ENCODE results near the gene PITX2. TPM values are rescaled to one million over a fixed set of nuclear protein-coding genes. Genes with fewer than 3 reads are reported as not detected.
A peak's percentile ranks its signal among the peaks of the same experiment; 100 is the strongest.

The PITX2 gene
- polyA plus RNA-seq, 1 of the 3 experiments (the other 2 are of a cell fraction), result not detected

- Histone ChIP-seq H3K4me3 (ENCODE audit: low read depth in 2 of 2, low read length in 1 of 2) (no peak overlapping the region), H3K4me1 (ENCODE audit: control insufficient read depth in 1 of 2, insufficient read depth in 2 of 2, low read depth in 1 of 2, low read length in 1 of 2) (no peaks in the 10 kb centered on the region), H3K79me2 (ENCODE audit: insufficient read depth) (no peaks in the 10 kb centered on the region), H4K20me1 (ENCODE audit: insufficient read depth) (no peaks in the 10 kb centered on the region), H2AFZ (ENCODE audit: low read depth) (0 out of 2 replicates have a peak overlapping the region, but pooled peaks have one; percentile 6), H3K9me3 (no peaks in the 10 kb centered on the region), H3K9ac (no peak overlapping the region), H3K27ac (ENCODE audit: low read depth in 2 of 2, low read length in 1 of 2) (no peak overlapping the region), H3K36me3 (replicated peaks in 1 of 2; ENCODE audit: control insufficient read depth in 1 of 2, insufficient read depth in 2 of 2, low read length in 1 of 2) (no peaks in the 10 kb centered on the region), H3K27me3 (ENCODE audit: insufficient read depth) (no peaks in the 10 kb centered on the region), H3K4me2 (no peak overlapping the region), H3F3A (replicated peaks; ENCODE audit: insufficient read depth) (no peaks in the 10 kb centered on the region), H3K9me2 (no peaks in the 10 kb centered on the region)
- ChIA-PET POLR2A (no interaction called here), CTCF (no interaction called here)
- no peak for TF ChIP-seq CHD2 (IDR thresholded peaks at IDR 0.05; ENCODE audit: low read length, partially characterized antibody)
- no peak for TF ChIP-seq GABPA (IDR thresholded peaks at IDR 0.05; ENCODE audit: low read depth)
- no peak for TF ChIP-seq GATA2 (CRISPR knock-in tag; IDR thresholded peaks at IDR 0.05)
- no peak for DNase-seq
Measured at GRCh38 chr4:110669663-110670062, 46.8 kb upstream of the PITX2 start.

GRCh38 chr4:110668463-110669235 lies 45.8 kb upstream of the PITX2 start:
- no peaks in the 10 kb centered on the region for H3K36me3 ChIP-seq (replicated peaks in 1 of 2; ENCODE audit: control insufficient read depth in 1 of 2, insufficient read depth in 2 of 2, low read length in 1 of 2)
- DNase-seq, result no peak
- TF ChIP-seq NFIC (IDR thresholded peaks at IDR 0.05; ENCODE audit: borderline replicate concordance) (no peak), CHD2 (IDR thresholded peaks at IDR 0.05; ENCODE audit: low read length, partially characterized antibody) (no peak), REST (IDR thresholded peaks at IDR 0.05; ENCODE audit: low read depth, low read length) (no peak), CTCF (IDR thresholded peaks at IDR 0.05) (no peak), MAX (IDR thresholded peaks at IDR 0.05; ENCODE audit: low read depth) (no peak), MXI1 (IDR thresholded peaks at IDR 0.05; ENCODE audit: low read depth, low read length) (no peak), TAF1 (IDR thresholded peaks at IDR 0.05; ENCODE audit: borderline replicate concordance, low read depth, low read length) (no peak), JUND (IDR thresholded peaks at IDR 0.05) (no peak), NRF1 (IDR thresholded peaks at IDR 0.05; ENCODE audit: low read depth, low read length) (no peak), POLR2AphosphoS5 (IDR thresholded peaks at IDR 0.05; ENCODE audit: low read depth, low read length) (no peak), MEF2A (IDR thresholded peaks at IDR 0.05; ENCODE audit: borderline replicate concordance, low read depth) (no peak), ELF1 (IDR thresholded peaks at IDR 0.05) (no peak), RAD21 (IDR thresholded peaks at IDR 0.05; ENCODE audit: low read length) (no peak), TCF12 (IDR thresholded peaks at IDR 0.05) (no peak)
- no peak overlapping the region for H2AFZ ChIP-seq (ENCODE audit: low read depth)
- no peaks in the 10 kb centered on the region for H3F3A ChIP-seq (replicated peaks; ENCODE audit: insufficient read depth)
- H3K4me3 ChIP-seq (ENCODE audit: low read depth in 2 of 2, low read length in 1 of 2), result no peak overlapping the region
- no peaks in the 10 kb centered on the region for H3K27me3 ChIP-seq (ENCODE audit: insufficient read depth)
- no peaks in the 10 kb centered on the region for H3K4me1 ChIP-seq (ENCODE audit: control insufficient read depth in 1 of 2, insufficient read depth in 2 of 2, low read depth in 1 of 2, low read length in 1 of 2)
- H3K9ac ChIP-seq, result no peak overlapping the region
- H4K20me1 ChIP-seq (ENCODE audit: insufficient read depth), result no peaks in the 10 kb centered on the region
- no peaks in the 10 kb centered on the region for H3K9me2 ChIP-seq
- H3K4me2 ChIP-seq, result no peak overlapping the region
- H3K79me2 ChIP-seq (ENCODE audit: insufficient read depth), result no peaks in the 10 kb centered on the region
- H3K9me3 ChIP-seq, result no peaks in the 10 kb centered on the region
- WGBS (ENCODE audit: low lambda C conversion rate), result 4% methylated on average over 6 of the region's 6 CpGs
- POLR2A ChIA-PET, result no interaction called here
- no peak overlapping the region for H3K27ac ChIP-seq (ENCODE audit: low read depth in 2 of 2, low read length in 1 of 2)
- CTCF ChIA-PET, result interaction anchor here (1.2 kb wide), 1 partner anchor 10 kb away, joined by 4 read pairs; no protein-coding TSS in a partner anchor
